Ovary (tissue), 3 donors: ENCODE data around the gene FXYD5.

Experiments used
- EP300 ChIP-seq: sonication (generic); formaldehyde crosslinking; IDR thresholded peaks from one replicate; pipeline ENCODE4 v1.6.1; 2017; ENCODE audit warnings: antibody characterized with exemption
- POLR2A ChIP-seq: fragments of 450-650 bp; IDR thresholded peaks from one replicate; pipeline ENCODE4 v1.6.1; 2017; ENCODE audit warnings: antibody characterized with exemption, mild to moderate bottlenecking, moderate library complexity
- TF ChIP-seq, protein P1 (sequence below), 3 donors: fragments of 450-650 bp in 2 of 3; fragments of 200-600 bp in 1 of 3; IDR thresholded peaks; one replicate each; pipeline versions ENCODE4 v1.5.1 to v1.8.0; 2016 to 2022; ENCODE audit warnings: antibody characterized with exemption in 3 of 3, mild to moderate bottlenecking in 1 of 3
- donor health status: DM: no; HTN: no; CAD: no.

- TF ChIP-seq POLR2A: no peak
- TF ChIP-seq, protein P1, sequence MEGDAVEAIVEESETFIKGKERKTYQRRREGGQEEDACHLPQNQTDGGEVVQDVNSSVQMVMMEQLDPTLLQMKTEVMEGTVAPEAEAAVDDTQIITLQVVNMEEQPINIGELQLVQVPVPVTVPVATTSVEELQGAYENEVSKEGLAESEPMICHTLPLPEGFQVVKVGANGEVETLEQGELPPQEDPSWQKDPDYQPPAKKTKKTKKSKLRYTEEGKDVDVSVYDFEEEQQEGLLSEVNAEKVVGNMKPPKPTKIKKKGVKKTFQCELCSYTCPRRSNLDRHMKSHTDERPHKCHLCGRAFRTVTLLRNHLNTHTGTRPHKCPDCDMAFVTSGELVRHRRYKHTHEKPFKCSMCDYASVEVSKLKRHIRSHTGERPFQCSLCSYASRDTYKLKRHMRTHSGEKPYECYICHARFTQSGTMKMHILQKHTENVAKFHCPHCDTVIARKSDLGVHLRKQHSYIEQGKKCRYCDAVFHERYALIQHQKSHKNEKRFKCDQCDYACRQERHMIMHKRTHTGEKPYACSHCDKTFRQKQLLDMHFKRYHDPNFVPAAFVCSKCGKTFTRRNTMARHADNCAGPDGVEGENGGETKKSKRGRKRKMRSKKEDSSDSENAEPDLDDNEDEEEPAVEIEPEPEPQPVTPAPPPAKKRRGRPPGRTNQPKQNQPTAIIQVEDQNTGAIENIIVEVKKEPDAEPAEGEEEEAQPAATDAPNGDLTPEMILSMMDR (IDR thresholded peaks at IDR 0.05): no peak
- TF ChIP-seq EP300: no peak
Observed at GRCh38 chr19:35105047-35105410, 49.5 kb upstream of the FXYD5 start.
